ENCODE results near the gene NISCH.

NISCH gene

DNA sequence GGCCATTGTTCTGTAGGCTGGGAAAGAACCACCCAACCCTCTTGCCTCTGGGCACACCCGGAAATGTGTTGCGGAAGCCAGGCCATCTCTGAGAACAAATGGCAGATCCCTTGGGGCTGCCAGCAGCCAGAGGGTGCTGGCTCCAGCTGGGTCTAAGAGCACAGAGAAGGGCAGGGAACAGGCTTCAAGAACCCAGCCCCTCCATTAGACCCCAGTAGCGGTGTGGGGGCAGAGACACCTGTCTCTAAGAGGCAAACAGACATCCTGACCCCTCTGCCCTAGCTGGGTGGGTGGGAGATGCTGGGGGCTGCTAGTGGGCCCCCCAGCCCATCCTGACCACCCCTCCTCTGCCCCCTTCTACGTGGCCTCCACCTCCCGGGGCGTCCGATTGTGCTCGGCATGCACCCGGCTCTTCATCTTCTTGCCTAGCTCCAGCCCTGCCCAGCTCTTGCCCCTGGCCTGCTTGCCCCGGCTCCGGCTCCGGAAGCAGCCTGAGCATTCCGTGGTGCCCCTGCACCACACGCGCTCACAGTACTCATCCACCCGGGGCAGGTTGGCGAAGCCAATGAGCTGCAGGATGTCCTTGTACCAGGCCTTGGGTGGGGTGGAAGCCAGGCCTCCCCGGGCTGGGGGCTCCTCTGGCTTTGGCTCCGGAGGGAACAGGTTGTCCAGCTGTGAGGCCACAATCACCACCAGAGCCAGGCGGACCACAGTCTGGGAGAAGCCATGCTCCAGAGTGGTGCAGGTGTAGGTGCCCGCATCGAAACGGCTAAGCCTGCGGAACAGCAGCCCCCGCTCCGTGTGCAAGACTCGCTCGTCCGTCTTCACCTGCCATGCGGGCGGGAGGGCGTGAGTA is 19.9 kb upstream of the NISCH start:
- no peak for DNase-seq (ENCODE audit: low spot score)

GRCh38 chr3:52436500-52437149 is 18.8 kb upstream of the NISCH start:
- DNase-seq (ENCODE audit: low spot score), result no peak

- no peak for DNase-seq (ENCODE audit: low spot score)
Observed at GRCh38 chr3:52437326-52438103, 17.9 kb upstream of the NISCH start.

- DNase-seq (ENCODE audit: low spot score), result no peak
Observed at GRCh38 chr3:52438104-52438376, 17.4 kb upstream of the NISCH start.

DNA sequence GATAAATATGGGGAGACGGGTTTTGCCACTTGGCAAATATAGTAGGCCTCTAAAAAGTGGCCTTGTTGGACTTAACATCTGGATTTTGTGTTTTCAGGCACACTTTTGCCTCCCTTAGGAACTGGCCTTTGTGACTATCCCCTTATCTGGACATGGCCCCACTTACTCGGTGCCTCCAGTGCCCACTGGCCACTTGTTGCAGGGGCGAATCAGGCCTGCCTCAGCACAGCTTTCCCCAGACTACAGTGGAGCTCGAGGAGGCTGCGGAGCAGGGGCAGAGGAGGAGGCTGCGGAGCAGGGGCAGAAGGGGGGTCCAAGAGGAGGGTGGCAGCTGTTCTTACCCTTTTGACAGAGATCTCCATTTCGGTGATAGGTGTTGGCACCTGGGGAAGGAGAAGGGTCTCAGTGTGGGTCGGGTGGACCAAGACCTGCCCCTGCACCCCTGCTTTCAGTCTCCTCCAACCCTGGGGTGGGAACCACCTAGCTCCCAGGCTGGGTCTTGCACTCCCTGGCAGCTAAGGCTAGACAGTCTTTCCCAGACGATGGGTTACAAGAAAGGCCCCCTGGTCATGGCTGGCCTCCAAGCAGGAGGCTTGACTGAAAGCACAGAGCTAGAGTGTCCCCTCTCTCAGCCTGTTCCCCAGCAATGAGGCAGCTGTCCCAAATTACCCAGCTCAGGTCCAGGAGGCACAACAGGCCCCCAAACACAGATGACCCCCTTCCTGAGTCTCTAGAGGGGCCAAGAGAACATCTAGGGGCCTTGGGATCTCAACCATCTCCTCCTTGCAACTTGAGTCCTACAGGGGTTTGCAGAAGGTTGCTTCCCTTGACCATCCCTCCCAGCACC is 16.6 kb upstream of the NISCH start:
- DNase-seq (ENCODE audit: low spot score), result no peak

DNA sequence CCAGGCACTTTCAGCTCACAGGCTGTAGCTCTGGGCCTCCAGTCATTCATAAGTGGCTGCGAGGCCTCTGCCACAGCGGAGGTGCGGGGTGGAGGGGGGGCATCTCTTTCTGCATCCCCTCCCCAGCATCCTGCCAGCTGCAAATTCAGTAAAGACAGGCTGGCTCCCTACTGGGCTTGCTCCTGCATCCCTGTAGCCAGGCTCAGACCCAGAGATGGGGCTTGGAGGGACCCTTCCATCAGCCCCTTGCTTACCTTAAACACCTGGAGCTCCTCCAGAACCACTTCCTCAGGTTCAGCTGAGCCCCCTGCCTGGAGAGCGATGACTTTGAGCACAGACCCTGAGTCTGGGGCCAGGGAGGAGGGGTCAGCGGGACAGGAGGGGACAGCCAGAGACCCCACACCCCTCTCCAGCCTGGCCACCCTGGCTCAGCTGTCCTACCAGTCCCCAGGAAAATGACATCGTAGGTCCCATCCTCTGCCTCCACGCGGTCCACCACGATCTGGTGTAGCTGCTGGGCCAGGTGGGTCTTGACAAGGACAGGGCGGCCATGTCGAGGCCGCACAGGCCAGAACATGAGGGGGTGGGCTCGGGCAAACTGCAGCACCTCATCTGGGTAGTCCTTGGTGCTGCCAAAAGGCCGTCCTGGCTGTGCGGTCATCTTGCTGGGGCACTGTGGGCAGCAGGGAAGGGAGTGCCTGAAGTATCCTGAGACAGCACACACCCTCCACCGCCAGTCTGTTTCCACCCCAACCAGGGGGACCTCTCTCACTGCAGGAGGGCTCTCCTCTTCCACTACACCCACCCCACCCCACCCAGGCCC is 15.8 kb upstream of the NISCH start:
- no peak for DNase-seq (ENCODE audit: low spot score)

- DNase-seq (ENCODE audit: low spot score), result no peak
Observed at GRCh38 chr3:52440249-52440551, 15.2 kb upstream of the NISCH start.

- no peak for DNase-seq (ENCODE audit: low spot score)
Observed at GRCh38 chr3:52440671-52441070, 14.7 kb upstream of the NISCH start.

GRCh38 chr3:52441091-52441771 is 14.2 kb upstream of the NISCH start:
- no peak for DNase-seq (ENCODE audit: low spot score)

- DNase-seq (ENCODE audit: low spot score), result no peak
Observed at GRCh38 chr3:52441772-52442332, 13.6 kb upstream of the NISCH start.

DNA sequence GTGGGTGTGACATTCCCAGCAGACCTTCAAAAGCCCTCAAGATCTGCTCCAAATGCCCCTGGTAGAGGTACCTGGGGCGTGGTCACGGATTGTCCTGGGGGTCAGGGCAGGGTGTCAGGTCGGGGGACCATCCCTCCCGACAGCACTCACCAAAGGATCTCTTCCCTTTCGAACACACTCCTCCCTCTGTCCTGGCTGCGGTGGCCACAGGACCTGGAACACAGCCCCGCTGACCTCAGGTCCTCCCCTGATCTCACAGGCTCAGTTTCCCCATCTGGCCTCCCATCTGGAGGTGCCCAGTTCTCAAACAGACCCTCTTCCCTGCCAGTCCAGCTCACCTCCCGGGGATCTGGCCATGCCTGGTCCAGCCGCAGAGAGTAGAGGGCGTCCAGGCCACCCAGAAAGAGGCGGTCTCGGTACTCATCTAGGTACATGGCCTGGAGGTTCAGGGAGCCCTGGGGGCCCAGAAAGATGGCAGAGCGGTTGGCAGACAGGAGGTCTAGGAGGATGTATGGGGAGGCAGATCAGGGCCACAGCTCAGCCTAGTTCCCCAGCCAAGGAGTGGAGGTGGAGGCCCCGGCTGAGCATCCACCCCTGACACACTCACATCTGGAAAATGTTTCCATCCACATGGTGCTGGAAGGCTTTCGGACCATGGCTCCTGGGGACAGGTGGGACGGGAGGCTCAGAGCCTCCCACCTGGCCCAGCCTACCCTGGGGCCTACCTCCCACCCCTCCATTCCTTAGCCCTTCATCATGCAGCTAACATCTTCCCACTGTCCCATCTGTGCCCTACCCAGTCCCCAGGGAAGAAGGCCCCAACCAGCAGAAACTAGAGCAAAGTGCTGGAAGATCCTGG is 12.8 kb upstream of the NISCH start:
- DNase-seq (ENCODE audit: low spot score), result no peak

DNA sequence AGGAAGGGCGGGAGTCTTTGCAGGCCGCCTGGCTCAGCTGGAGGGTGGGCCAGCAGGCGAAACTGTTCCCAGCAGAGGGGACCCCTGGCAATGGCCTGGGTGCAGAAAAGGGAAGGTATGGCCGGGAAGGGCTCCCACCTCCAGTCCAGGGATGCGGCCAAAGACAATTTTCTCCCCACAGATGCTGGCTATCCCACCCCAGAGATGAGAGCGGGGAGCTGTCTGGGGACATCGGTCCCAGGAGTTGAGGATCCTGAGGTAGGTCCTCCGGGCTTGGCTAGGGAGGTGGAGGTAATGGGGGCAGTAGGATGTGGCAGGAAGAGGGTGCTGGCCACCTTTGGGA is 12.2 kb upstream of the NISCH start:
- no peak for DNase-seq (ENCODE audit: low spot score)

GRCh38 chr3:52443791-52444687 is 11.4 kb upstream of the NISCH start:
- no peak for DNase-seq (ENCODE audit: low spot score)

DNA sequence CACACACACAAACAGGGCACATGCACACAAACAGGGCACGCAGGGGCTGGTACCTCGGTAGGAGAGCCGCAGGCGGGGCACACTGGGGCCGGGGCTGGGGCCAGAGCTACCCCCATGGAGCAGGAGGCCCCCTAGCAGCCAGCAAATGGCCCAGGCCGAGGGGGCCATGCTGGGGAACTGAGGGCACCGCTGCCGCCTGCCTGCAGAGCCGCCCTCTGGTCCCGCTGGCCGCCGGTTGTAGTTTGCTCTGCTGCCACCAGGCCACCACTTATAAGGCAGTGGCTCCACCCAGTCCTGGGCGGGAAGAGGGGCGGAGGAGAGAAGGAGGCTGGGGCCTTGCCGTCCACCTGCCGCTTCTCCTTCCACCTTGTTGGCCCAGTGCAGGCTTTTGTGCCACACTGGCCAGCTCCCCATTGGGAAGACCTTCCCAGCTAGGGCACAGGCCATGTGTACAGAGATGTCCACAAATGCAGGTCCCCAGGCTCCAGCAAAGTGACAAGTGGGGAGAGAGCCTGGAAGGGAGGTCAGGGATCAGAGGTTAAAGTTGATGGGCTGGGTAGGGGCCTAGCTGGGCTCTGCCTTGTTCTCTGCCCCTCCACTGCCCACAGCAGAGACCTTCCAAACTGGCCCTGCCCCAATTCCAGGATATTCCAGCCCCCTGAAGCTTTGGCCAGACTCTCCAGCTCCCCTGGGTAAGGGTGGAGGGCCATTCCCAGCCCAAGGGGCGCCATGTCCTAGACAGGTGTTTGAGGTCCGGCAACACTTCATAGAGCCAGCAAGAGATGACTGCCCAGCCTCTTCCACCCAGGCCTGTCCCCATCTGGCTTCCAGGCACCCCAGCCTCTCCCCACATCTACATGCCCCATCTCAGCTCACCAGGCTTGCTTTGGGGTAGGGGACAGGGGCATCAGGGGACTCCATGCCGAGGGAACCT is 10.3 kb upstream of the NISCH start, which contains the start of gene SEMA3G:
Gene SEMA3G (minus strand): TSS at position 244 of the 934 bp plus-strand sequence. CDS start 76 bp downstream, at position 168.
- peak; percentile 56 for DNase-seq (ENCODE audit: low spot score)

- no peak for DNase-seq (ENCODE audit: low spot score)
Observed at GRCh38 chr3:52446042-52446441, 9.4 kb upstream of the NISCH start.

- DNase-seq (ENCODE audit: low spot score), result peak; percentile 45
Observed at GRCh38 chr3:52446631-52447511, 8.5 kb upstream of the NISCH start.
